Ishikawa (cell line): Measurements from ENCODE around the gene PSAP.

Experiments
- CEBPB ChIP-seq: IDR thresholded peaks from 2 replicates; pipeline ENCODE4 v1.6.1; 2012
- CREB1 ChIP-seq: IDR thresholded peaks from 2 replicates; pipeline ENCODE4 v1.6.1; 2012; ENCODE audit warnings: low read depth
- EP300 ChIP-seq: IDR thresholded peaks from 2 replicates; pipeline ENCODE4 v1.6.1; 2012; ENCODE audit warnings: borderline replicate concordance
- FOXM1 ChIP-seq: IDR thresholded peaks from 2 replicates; pipeline ENCODE4 v1.6.1; 2012; ENCODE audit warnings: low read depth, borderline replicate concordance
- RAD21 ChIP-seq: IDR thresholded peaks from 2 replicates; pipeline ENCODE4 v1.6.1; 2012; ENCODE audit warnings: low read depth
- REST ChIP-seq: IDR thresholded peaks from 2 replicates; pipeline ENCODE4 v1.6.1; 2012; ENCODE audit warnings: low read depth, mild to moderate bottlenecking
- TAF1 ChIP-seq: IDR thresholded peaks from 2 replicates; pipeline ENCODE4 v1.6.1; 2012; ENCODE audit warnings: low read depth, mild to moderate bottlenecking
- TCF12 ChIP-seq: IDR thresholded peaks from 2 replicates; pipeline ENCODE4 v1.6.1; 2012; ENCODE audit warnings: low read depth
- USF1 ChIP-seq: IDR thresholded peaks from 2 replicates; pipeline ENCODE4 v1.6.1; 2012
- YY1 ChIP-seq: IDR thresholded peaks from 2 replicates; pipeline ENCODE4 v1.6.1; 2012; ENCODE audit warnings: low read depth
- ZBTB7A ChIP-seq: IDR thresholded peaks from 2 replicates; pipeline ENCODE4 v1.6.1; 2012; ENCODE audit warnings: low read depth

- no peak for TF ChIP-seq EP300
- no peak for TF ChIP-seq ZBTB7A
- no peak for TF ChIP-seq REST
- TF ChIP-seq FOXM1 = no peak
- no peak for TF ChIP-seq USF1
- TF ChIP-seq CREB1 = no peak
- no peak for TF ChIP-seq TAF1
- TF ChIP-seq RAD21 = no peak
- no peak for TF ChIP-seq YY1
- no peak for TF ChIP-seq CEBPB
- TF ChIP-seq TCF12 = no peak
Observed at GRCh38 chr10:71811351-71811750, 39.7 kb downstream of the PSAP start.
